Choroid plexus epithelial cell (primary cell): Measurements from ENCODE around the gene HINFP.
A peak's percentile ranks its signal among the peaks of the same experiment; 100 is the strongest.
"Not testable (repeated sequence)": the region's sequence is repeated elsewhere in the genome, so short reads cannot be mapped to it uniquely, and the experiment has no call there.

Experiments used
- DNase-seq: peaks from one replicate; pipeline ENCODE4 v3.0.0-alpha.2; 2010; ENCODE audit warnings: low read depth
- H3K4me3 ChIP-seq: 2 replicates; pipeline ENCODE4 v1.5.1; 2011; ENCODE audit warnings: low read depth, mild to moderate bottlenecking, control low read depth, low read length, moderate library complexity
- CTCF ChIP-seq: conservative IDR thresholded peaks from 2 replicates; pipeline ENCODE4 v1.5.1; 2011; ENCODE audit warnings: low read depth, mild to moderate bottlenecking, control low read depth, inconsistent platforms, low read length, moderate library complexity

Gene HINFP

GRCh38 chr11:119134389-119134978 is 13.1 kb downstream of the HINFP start:
- no peak overlapping the region for H3K4me3 ChIP-seq
- peak; percentile 71 for TF ChIP-seq CTCF
- DNase-seq, result peak; percentile 30

- not testable (repeated sequence) for DNase-seq, H3K4me3 ChIP-seq
These were observed 17.9 kb downstream of the HINFP start for GRCh38 chr11:119139276-119139675.

- DNase-seq, result peak; percentile 84
- TF ChIP-seq CTCF, result peak; percentile 78
These were observed 23.6 kb downstream of the HINFP start for GRCh38 chr11:119144825-119145486.

GRCh38 chr11:119145551-119145950 is 24.2 kb downstream of the HINFP start:
- no peak for DNase-seq
- no peak for TF ChIP-seq CTCF
- no peak overlapping the region for H3K4me3 ChIP-seq

More at GRCh38 chr11:119144825-119145486, 23.6 kb downstream of the HINFP start:
- H3K4me3 ChIP-seq, result no peak overlapping the region

GRCh38 chr11:119147604-119148333 is 26.4 kb downstream of the HINFP start:
- H3K4me3 ChIP-seq, result no peak overlapping the region
- DNase-seq, result no peak
- TF ChIP-seq CTCF, result no peak

GRCh38 chr11:119148720-119149017 is 27.3 kb downstream of the HINFP start:
- TF ChIP-seq CTCF, result no peak
- DNase-seq, result no peak
- H3K4me3 ChIP-seq, result peak overlapping the region; percentile 63

GRCh38 chr11:119149018-119149785 is 27.8 kb downstream of the HINFP start, which contains the start of gene ABCG4:
Gene ABCG4 (plus strand): TSS chr11:119149052. CDS start chr11:119149966, 914 bp downstream.
- H3K4me3 ChIP-seq, result peak within 1 kb of the TSS; percentile 63
- peak; percentile 9 for DNase-seq
- no peak for TF ChIP-seq CTCF
